Cardiac fibroblast (primary cell): Measurements from ENCODE around the gene ZNF775.

Experiments used
- DNase-seq, 2 donors: peaks; one replicate each; pipeline versions ENCODE4 v3.0.0 to v3.0.0-alpha.2; 2010; ENCODE audit warnings: low read depth in 2 of 2
- H3K4me3 ChIP-seq, 2 donors: replicated peaks in 1 of 2; 1 replicate in 1 of 2; 2 replicates in 1 of 2; pipeline ENCODE4 v1.5.1; 2011; ENCODE audit warnings: low read depth in 2 of 2, low read length in 2 of 2, mild to moderate bottlenecking in 2 of 2, moderate library complexity in 1 of 2
- TF ChIP-seq, protein P1 (sequence below): IDR thresholded peaks from one replicate; pipeline ENCODE4 v1.5.1; 2011; ENCODE audit warnings: low read depth, mild to moderate bottlenecking, low read length, inconsistent platforms

ZNF775 gene

DNA sequence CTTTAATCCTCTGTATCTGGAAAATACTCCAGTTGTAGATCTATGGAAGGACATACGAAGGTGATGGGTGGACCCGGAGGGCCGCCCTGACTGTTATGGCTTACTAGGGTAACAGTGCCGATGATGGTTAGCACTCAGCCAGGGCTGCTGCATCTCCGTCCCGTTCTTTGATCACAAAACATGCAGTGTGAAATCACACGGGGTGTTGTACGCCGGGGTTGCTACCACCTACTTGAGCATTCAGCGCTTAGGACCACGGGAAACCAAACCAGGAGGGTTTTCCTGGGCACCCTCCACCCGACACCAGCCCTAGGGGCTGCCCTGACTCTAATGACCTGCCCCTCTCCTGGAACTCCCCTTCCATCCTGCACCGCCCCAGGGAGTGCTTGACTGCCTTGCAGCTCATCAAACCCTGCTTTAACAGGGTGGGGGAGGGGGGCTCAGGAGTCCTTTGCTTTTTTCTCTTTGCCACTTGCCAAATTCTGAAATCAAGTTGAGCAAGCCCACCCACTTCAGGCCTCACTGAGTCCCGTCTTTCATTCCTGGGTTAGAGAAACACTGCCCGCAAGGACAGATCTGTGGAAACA is 20.4 kb downstream of the ZNF775 start:
- no peak overlapping the region for H3K4me3 ChIP-seq
- TF ChIP-seq, protein P1, sequence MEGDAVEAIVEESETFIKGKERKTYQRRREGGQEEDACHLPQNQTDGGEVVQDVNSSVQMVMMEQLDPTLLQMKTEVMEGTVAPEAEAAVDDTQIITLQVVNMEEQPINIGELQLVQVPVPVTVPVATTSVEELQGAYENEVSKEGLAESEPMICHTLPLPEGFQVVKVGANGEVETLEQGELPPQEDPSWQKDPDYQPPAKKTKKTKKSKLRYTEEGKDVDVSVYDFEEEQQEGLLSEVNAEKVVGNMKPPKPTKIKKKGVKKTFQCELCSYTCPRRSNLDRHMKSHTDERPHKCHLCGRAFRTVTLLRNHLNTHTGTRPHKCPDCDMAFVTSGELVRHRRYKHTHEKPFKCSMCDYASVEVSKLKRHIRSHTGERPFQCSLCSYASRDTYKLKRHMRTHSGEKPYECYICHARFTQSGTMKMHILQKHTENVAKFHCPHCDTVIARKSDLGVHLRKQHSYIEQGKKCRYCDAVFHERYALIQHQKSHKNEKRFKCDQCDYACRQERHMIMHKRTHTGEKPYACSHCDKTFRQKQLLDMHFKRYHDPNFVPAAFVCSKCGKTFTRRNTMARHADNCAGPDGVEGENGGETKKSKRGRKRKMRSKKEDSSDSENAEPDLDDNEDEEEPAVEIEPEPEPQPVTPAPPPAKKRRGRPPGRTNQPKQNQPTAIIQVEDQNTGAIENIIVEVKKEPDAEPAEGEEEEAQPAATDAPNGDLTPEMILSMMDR = no peak
- DNase-seq = no peak

DNA sequence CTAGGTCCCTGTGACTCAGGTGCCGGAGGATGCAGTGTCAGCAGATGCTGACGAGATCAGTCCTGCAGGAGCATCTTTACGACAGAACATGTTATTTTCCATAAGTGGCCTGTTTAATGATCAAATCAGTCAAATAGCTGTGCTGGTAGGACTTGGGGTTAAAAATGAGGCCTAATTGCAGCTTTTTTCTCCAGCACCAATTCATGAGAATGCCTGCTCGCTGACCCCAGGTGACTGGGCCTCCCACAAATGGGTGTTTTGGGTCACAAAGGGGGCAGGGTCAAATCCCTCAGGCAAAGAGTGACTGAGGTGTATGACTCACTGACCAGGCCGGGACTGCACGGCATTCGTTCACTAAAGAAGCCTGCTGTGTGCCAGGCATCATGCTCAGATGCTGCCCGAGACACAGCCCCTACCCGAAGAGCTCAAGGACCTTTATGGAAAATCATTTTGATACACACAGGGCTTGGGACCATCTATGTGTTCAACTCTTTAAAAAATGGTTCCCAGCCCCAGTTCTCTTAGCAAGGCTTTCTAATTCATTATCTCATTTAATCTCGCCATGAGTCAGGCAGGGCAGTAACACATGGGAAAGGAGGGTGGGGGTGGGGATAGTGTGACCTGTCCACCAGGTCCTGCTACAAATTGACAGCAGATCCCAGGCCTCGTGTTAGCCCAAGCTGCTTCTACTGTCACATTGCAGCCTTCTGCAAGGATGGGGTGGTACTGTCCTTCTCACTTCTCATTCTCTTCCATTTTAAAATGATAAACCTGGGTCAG is 21.1 kb downstream of the ZNF775 start:
- TF ChIP-seq, protein P1 = no peak
- no peak overlapping the region for H3K4me3 ChIP-seq
- peak in 1 of 2 donors; percentile 54 for DNase-seq

DNA sequence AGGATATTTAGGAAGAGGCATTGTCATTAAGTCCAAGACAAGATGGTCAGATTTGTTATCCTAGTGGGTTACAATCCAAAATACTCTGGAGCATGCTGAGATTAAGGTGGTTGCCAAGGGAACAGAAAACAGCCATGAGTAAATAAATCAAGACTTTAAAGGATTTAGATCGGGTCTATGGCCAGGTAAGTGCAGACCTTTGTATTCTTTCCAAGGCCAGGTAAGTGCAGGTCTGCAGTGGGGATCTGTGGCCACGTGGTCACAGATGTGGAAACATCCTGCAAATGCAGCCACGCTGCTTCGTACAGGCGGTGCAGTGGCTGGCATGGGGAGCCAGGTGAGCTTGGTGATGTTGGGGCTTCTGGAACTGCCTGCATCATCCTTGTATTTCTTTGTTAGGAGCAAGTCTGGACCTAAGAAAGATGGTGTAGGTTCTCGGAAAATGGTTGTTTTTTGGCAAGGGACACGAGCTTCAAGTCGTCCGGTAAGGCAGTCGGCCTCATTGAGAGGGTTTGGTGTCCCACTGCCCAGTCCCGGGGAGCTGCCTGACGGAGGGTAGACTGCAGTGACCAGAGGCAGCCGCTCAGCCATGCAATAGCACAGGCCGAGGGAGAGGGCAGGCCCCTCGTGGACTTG is 21.8 kb downstream of the ZNF775 start:
- no peak for DNase-seq
- no peak overlapping the region for H3K4me3 ChIP-seq
- TF ChIP-seq, protein P1 = no peak

DNA sequence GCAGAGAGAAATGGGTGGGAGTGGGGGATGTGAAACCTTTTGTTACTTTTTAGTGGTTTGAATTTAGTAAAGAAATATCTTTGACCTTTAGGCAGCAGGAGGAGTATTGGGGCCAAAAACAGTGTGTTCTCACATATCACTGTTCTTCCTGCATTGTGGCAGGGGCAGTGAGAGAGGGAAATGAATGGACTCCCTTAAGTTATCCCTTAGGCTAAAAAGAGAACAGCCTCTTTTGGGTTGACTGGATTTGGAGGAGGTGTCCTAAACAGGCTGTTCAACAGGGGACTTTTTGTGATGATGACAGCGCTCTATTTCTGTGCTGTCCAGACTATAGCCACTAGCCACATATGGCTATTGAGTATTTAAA is 22.3 kb downstream of the ZNF775 start:
- H3K4me3 ChIP-seq = no peak overlapping the region
- no peak for DNase-seq
- TF ChIP-seq, protein P1 = no peak

DNA sequence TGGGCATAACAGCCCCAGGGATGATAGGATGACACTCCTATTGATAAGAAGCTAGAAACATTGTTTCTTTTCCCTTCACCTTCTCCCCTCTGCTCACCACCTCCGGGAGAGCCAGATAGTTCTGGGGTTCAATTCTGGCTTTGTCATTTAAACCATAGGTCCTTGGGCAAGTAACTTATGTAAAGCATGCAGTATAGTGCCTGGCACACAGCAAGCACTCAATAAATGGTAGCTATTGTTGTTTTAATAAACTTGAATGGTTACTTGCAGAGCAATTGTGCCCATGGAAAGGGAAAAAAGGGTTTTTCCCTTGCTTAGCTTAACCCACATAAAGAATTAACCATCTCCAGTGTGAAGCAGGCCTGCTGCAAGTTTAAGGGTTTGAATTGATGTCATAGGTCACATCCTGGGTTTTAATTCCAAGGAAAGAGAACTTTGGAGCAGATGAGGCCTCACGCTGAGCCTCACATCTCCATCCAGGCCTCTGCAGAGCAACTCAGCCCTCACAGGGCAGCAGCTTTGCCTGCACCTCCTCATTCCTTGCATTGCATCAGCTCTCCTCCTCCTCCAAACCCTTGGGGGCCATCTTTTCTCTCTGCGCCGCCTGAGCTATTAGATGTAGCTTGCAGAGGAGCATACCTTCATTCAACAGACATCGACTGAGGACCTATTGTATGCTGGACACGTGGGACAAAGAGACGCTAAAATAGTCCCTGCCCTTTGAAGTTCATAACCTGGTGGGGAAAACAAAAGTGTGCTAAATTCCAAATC is 22.9 kb downstream of the ZNF775 start:
- no peak overlapping the region for H3K4me3 ChIP-seq
- no peak for DNase-seq
- TF ChIP-seq, protein P1 = no peak

DNA sequence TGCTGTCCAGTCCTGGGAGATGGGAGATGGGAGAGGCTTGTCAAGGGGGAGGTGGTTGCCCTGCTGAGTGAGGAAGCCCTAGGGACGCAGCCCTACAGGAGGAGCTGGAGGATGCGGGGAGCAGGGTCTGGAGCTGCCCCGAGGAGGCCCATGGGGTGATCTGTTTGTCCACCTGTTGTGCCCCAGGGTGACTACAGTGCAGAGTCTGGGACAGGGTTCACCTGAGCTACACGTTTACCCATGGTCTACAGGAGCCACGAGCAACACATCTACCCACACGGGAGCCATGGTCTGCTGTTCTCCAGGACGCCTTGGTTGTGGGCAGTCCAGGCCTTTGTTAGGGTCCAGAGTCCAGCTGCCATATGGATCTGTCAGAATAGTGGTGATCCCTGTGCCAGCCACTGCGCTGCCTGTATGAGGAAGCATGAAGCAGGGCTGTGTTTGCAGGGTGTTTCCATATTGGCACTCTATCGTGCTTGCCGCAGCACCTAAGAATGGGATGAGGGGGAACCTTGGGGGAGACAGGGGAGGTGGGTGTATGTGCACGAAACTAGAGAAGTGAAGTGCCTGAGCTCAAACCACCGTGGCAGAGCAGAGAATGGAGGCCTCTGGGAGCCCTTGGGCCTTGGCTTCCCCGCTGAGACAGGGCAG is 23.7 kb downstream of the ZNF775 start:
- TF ChIP-seq, protein P1 = no peak
- DNase-seq = no peak
- H3K4me3 ChIP-seq = no peak overlapping the region
